K562 (cell line): ENCODE measurements around the gene ANO8. TPM values are rescaled to one million over a fixed set of nuclear protein-coding genes. Genes with fewer than 3 reads are reported as not detected.
"Not testable (repeated sequence)": the region's sequence is repeated elsewhere in the genome, so short reads cannot be mapped to it uniquely, and the experiment has no call there.

Experiments
- ATAC-seq: fragments of 200-7000 bp; cut with Tn5 transposase; 3 replicates; pipeline ENCODE4 v1.9.1; 2020; ENCODE audit warnings: moderate library complexity
- BruUV-seq: library from RNA; stranded (reverse); fragments of 400-500 nt; replicated peaks from 2 replicates; lab custom pipeline; 2021; lab: Mats Ljungman, UMichigan
- CTCF ChIA-PET: fragments of 300-600 bp; formaldehyde crosslinking; extraction: SDS; loops from one replicate; lab custom pipeline; 2021; ENCODE audit warnings: low intra/inter-chr PET ratio; lab: Yijun Ruan, JAX
- POLR2A ChIA-PET: fragments of 300-600, 350-650 bp; sonication (Branson Sonifier 250); formaldehyde crosslinking; extraction: SDS; loops from one replicate; lab custom pipeline; 2021; ENCODE audit warnings: antibody characterized with exemption, inconsistent platforms; lab: Yijun Ruan, JAX
- DNase-seq, 4 experiments: peaks; one replicate each; pipeline versions ENCODE4 v3.0.0 to v3.0.0-alpha.2; 2011 to 2018; ENCODE audit warnings: low spot score in 3 of 4, mixed read lengths in 3 of 4; ENCODE audit errors: extremely low read depth in 1 of 4
- FAIRE-seq: peaks from 2 replicates; lab custom pipeline; 2011; peaks lifted over from hg19 to GRCh38; lab: Jason Lieb, UNC
- H2AFZ ChIP-seq: 2 replicates; pipeline ENCODE4 v1.6.0; 2011; ENCODE audit warnings: low read depth, low read length, control low read depth, inconsistent platforms
- H3K27ac ChIP-seq: fragments of 200-600 bp; 3 replicates; pipeline ENCODE4 v1.8.0; 2011; ENCODE audit warnings: low read depth, mild to moderate bottlenecking, control low read depth, inconsistent platforms, low read length, moderate library complexity, mixed read lengths; ENCODE audit errors: extremely low read depth
- H3K27me3 ChIP-seq, 2 experiments: fragments of 300-600 bp in 1 of 2; 2 replicates in 1 of 2; 3 replicates in 1 of 2; pipeline versions ENCODE4 v1.6.0 to v1.8.0; 2011; ENCODE audit warnings: inconsistent platforms in 2 of 2, low read length in 2 of 2, mild to moderate bottlenecking in 1 of 2, mixed read lengths in 1 of 2, moderate library complexity in 1 of 2; ENCODE audit not compliant: control insufficient read depth in 2 of 2, insufficient read depth in 2 of 2
- H3K36me3 ChIP-seq: fragments of 300-600 bp; 3 replicates; pipeline ENCODE4 v1.8.0; 2011; ENCODE audit warnings: mild to moderate bottlenecking, low read length, inconsistent platforms; ENCODE audit not compliant: control insufficient read depth, insufficient read depth
- H3K4me1 ChIP-seq, 2 experiments: fragments of 200-600 bp in 1 of 2; replicated peaks in 1 of 2; 2 replicates in 1 of 2; 3 replicates in 1 of 2; pipeline versions ENCODE4 v1.5.1 to v1.8.0; 2011; ENCODE audit warnings: inconsistent platforms in 2 of 2, low read length in 2 of 2, mild to moderate bottlenecking in 1 of 2, mixed read lengths in 1 of 2, moderate library complexity in 1 of 2; ENCODE audit not compliant: control insufficient read depth in 2 of 2, insufficient read depth in 2 of 2
- H3K4me2 ChIP-seq: 2 replicates; pipeline ENCODE4 v1.6.1; 2011; ENCODE audit warnings: low read length, control low read depth, inconsistent platforms, mixed read lengths; ENCODE audit not compliant: insufficient read depth
- H3K4me3 ChIP-seq: fragments of 200-600 bp; sonication (generic), shearing (Covaris generic); 2 replicates; pipeline ENCODE4 v1.5.1; 2016; ENCODE audit warnings: control low read depth, inconsistent platforms
- H3K79me2 ChIP-seq: fragments of 200-600 bp; 3 replicates; pipeline ENCODE4 v1.8.0; 2011; ENCODE audit warnings: low read length, inconsistent platforms; ENCODE audit not compliant: control insufficient read depth, insufficient read depth
- H3K9ac ChIP-seq, 2 experiments: 2 replicates each; pipeline versions ENCODE4 v1.6.0 to v1.6.1; 2011; ENCODE audit warnings: low read depth in 2 of 2, low read length in 2 of 2, control low read depth in 1 of 2, inconsistent platforms in 1 of 2, mild to moderate bottlenecking in 1 of 2, mixed read lengths in 1 of 2; ENCODE audit not compliant: insufficient read depth in 1 of 2
- H3K9me1 ChIP-seq: one replicate; pipeline ENCODE4 v1.6.0; 2011; ENCODE audit warnings: inconsistent platforms, mild to moderate bottlenecking, low read length, moderate library complexity; ENCODE audit not compliant: control insufficient read depth, insufficient read depth
- H3K9me3 ChIP-seq: replicated peaks from 2 replicates; pipeline ENCODE4 v1.5.1; 2011; ENCODE audit warnings: low read depth, low read length, inconsistent platforms; ENCODE audit not compliant: control insufficient read depth, insufficient read depth
- H4K20me1 ChIP-seq: replicated peaks from 2 replicates; pipeline ENCODE4 v1.6.1; 2011; ENCODE audit warnings: low read length, inconsistent platforms, mixed read lengths; ENCODE audit not compliant: control insufficient read depth, insufficient read depth
- ATF3 ChIP-seq, 2 experiments: fragments of 450-650 bp in 1 of 2; sonication (generic) in 1 of 2; formaldehyde crosslinking in 1 of 2; IDR thresholded peaks in 1 of 2; conservative IDR thresholded peaks in 1 of 2; 2 replicates each; pipeline versions ENCODE4 v1.6.1 to v1.8.1; 2016 to 2023; ENCODE audit warnings: mild to moderate bottlenecking in 2 of 2, moderate library complexity in 2 of 2, inconsistent platforms in 1 of 2, missing genetic modification reagents in 1 of 2
- ZNF121 ChIP-seq: sonication (generic); formaldehyde crosslinking; conservative IDR thresholded peaks from 2 replicates; pipeline ENCODE4 v1.8.0; 2022; ENCODE audit warnings: missing genetic modification reagents
- WGBS: fragments of 100-300 bp; shearing (Covaris generic); methylation state at CpG from one replicate; pipeline ENCODE4 v1.1.6; 2016; ENCODE audit warnings: low coverage, mixed read lengths; ENCODE audit not compliant: insufficient coverage; ENCODE audit errors: missing lambda C conversion rate; 5-methylcytosine and 5-hydroxymethylcytosine counted together
- in situ Hi-C: fragments of 300-500 bp; cut with MboI; formaldehyde crosslinking; loops from 4 replicates; pipeline ENCODE4 v1.15.0; 2018; ENCODE audit warnings: inconsistent platforms, mixed read lengths
- intact Hi-C: fragments of 100-400 bp; cut with micrococcal nuclease; formaldehyde crosslinking; loops from 2 replicates; pipeline ENCODE4 v1.14.2; 2022
- polyA plus RNA-seq, 8 experiments: library from polyadenylated mRNA; depleted of rRNA in 4 of 8; stranded (reverse) in 5 of 8; unstranded in 3 of 8; fragments of >200 nt; fragmentation: Nextera tagmentation in 2 of 8; fragmentation: Illumina TruSeq in 1 of 8; extraction: Ambion mirVana in 2 of 8; extraction: Trizol in 1 of 8; gene quantifications; 2 replicates each; pipeline versions ENCODE4 v1.2.1 to v1.2.3, GENCODE V29; 2011 to 2014; ENCODE audit warnings: inconsistent platforms in 1 of 8, missing spikeins in 1 of 8
- total RNA-seq, 7 experiments: library from RNA; depleted of rRNA in 6 of 7; stranded (reverse); fragments of >200 nt in 6 of 7; fragmentation: Illumina TruSeq in 2 of 7; extraction: Trizol in 2 of 7; gene quantifications; 2 replicates each; pipeline versions ENCODE4 v1.2.1 to v1.2.3, GENCODE V29; 2011 to 2021; ENCODE audit warnings: low replicate concordance in 1 of 7

ANO8 gene
- total and polyA plus RNA-seq, 9 of the 15 experiments (the other 6 are each of a cell fraction or from before 2014, with no cell fraction given), result 0.07 to 7.6 (median 2.3) TPM; not detected in 1

DNA sequence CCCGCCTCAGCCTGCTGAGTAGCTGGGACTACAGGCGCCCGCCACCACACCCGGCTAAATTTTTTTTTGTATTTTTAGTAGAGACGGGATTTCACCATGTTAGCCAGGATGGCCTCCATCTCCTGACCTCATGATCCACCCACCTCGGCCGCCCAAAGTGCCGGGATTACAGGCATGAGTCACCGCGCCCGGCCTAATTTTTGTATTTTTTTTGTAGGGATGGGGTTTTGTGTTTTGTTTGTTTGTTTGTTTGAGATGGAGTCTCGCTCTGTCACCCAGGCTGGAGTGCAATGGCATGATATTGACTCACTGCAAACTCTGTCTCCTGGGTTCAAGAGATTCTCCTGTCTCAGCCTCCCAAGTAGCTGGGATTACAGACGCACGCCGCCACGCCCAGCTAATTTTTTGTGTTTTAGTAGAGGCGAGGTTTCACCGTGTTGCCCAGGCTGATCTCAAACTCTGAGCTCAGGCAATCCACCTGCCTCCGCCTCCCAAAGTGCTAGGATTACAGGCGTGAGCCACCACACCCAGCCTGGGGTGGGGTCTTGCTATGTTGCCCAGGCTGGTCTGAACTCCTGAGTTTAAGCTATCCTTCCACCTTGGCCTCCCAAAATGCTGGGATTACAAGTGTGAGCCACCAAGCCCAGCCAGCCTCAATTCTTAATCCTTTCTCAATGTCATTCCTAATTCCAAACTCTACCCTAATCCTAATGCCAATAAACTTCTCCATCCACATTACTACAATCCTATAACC, 29.4 kb upstream of the ANO8 start:
- H3K4me2 ChIP-seq; H2AFZ ChIP-seq; BruUV-seq; H3K79me2 ChIP-seq; POLR2A ChIA-PET; H4K20me1 ChIP-seq; H3K27ac ChIP-seq; H3K9me3 ChIP-seq; FAIRE-seq; H3K9me1 ChIP-seq; H3K9ac ChIP-seq; DNase-seq; H3K4me1 ChIP-seq; ATAC-seq; H3K4me3 ChIP-seq; H3K36me3 ChIP-seq; in situ Hi-C loops; intact Hi-C loops; CTCF ChIA-PET; TF ChIP-seq ATF3 (CRISPR knock-in tag; conservative IDR thresholded peaks at IDR 0.05): not testable (repeated sequence)
- TF ChIP-seq ZNF121 (CRISPR knock-in tag) (peak; percentile 81), ATF3 (IDR thresholded peaks at IDR 0.05) (peak; percentile 57)
- WGBS, result 30% methylated on average over 18 of the region's 20 CpGs
- H3K27me3 ChIP-seq, result peaks cover 22 to 24% of the 10 kb centered on the region in 2 experiments
